AG09319 (cell line): ENCODE data around the gene PYGM.
A peak's percentile ranks its signal among the peaks of the same experiment; 100 is the strongest.

Experiments used
- DNase-seq: peaks from one replicate; pipeline ENCODE4 v3.0.0-alpha.2; 2010; ENCODE audit warnings: low read depth; ENCODE audit errors: extremely low read depth
- CTCF ChIP-seq: IDR thresholded peaks from 2 replicates; pipeline ENCODE4 v1.5.1; 2011; ENCODE audit warnings: low read depth, mild to moderate bottlenecking, inconsistent platforms, low read length, moderate library complexity

PYGM gene

GRCh38 chr11:64747961-64748665 is 11.7 kb downstream of the PYGM start:
- DNase-seq, result no peak
- TF ChIP-seq CTCF, result no peak

GRCh38 chr11:64746486-64746885 is 13.3 kb downstream of the PYGM start:
- no peak for TF ChIP-seq CTCF

GRCh38 chr11:64745521-64746328 is 14.0 kb downstream of the PYGM start:
- TF ChIP-seq CTCF, result no peak
- no peak for DNase-seq

More at GRCh38 chr11:64746486-64746885, 13.3 kb downstream of the PYGM start:
- no peak for DNase-seq

- no peak for DNase-seq
- no peak for TF ChIP-seq CTCF
Observed at GRCh38 chr11:64745189-64745520, 14.6 kb downstream of the PYGM start.

GRCh38 chr11:64744544-64745188 is 15.1 kb downstream of the PYGM start:
- no peak for TF ChIP-seq CTCF
- DNase-seq, result no peak

- no peak for DNase-seq
- peak; percentile 63 for TF ChIP-seq CTCF
Observed at GRCh38 chr11:64743591-64744543, 15.9 kb downstream of the PYGM start, which contains the start of gene RASGRP2. Gene RASGRP2 (minus strand): TSS chr11:64744142. CDS start chr11:64742866, 1,276 bp downstream.
